Limb (tissue), 2 donors: ENCODE measurements around the gene TEDDM1.
"Not testable (repeated sequence)": the region's sequence is repeated elsewhere in the genome, so short reads cannot be mapped to it uniquely, and the experiment has no call there.

Experiments used
- DNase-seq, 2 donors: peaks; one replicate each; pipeline ENCODE4 v3.0.0-alpha.2; 2016; ENCODE audit errors: extremely low spot score in 2 of 2

Gene TEDDM1

GRCh38 chr1:182400567-182400966, at the start of gene TEDDM1:
TEDDM1 (minus strand) TSS chr1:182400667; CDS start chr1:182400485, 182 bp downstream.
- DNase-seq = no peak

- no peak for DNase-seq
Observed at GRCh38 chr1:182450087-182450486, 49.6 kb upstream of the TEDDM1 start, which contains the start of gene RGSL1. RGSL1 (plus strand) TSS chr1:182450146; CDS start chr1:182450166, 20 bp downstream.

- DNase-seq = no peak
Observed at GRCh38 chr1:182447660-182448059, 47.2 kb upstream of the TEDDM1 start.

GRCh38 chr1:182447124-182447523, 46.7 kb upstream of the TEDDM1 start:
- not testable (repeated sequence) for DNase-seq

GRCh38 chr1:182446033-182446669, 45.7 kb upstream of the TEDDM1 start:
- DNase-seq = no peak

- no peak for DNase-seq
Observed at GRCh38 chr1:182444497-182444896, 44.0 kb upstream of the TEDDM1 start.

- DNase-seq = no peak
Observed at GRCh38 chr1:182442333-182442732, 41.9 kb upstream of the TEDDM1 start.

- DNase-seq = no peak
Observed at GRCh38 chr1:182441719-182442118, 41.3 kb upstream of the TEDDM1 start.

- no peak for DNase-seq
Observed at GRCh38 chr1:182438326-182438725, 37.9 kb upstream of the TEDDM1 start.

GRCh38 chr1:182433580-182433979, 33.1 kb upstream of the TEDDM1 start:
- DNase-seq = no peak

- no peak for DNase-seq
Observed at GRCh38 chr1:182431278-182431677, 30.8 kb upstream of the TEDDM1 start.

GRCh38 chr1:182430263-182431068, 30.0 kb upstream of the TEDDM1 start:
- no peak for DNase-seq

GRCh38 chr1:182428043-182428442, 27.6 kb upstream of the TEDDM1 start:
- DNase-seq = no peak

- no peak for DNase-seq
Observed at GRCh38 chr1:182426442-182427430, 26.3 kb upstream of the TEDDM1 start.

GRCh38 chr1:182415789-182416188, 15.3 kb upstream of the TEDDM1 start:
- no peak for DNase-seq

GRCh38 chr1:182413969-182414368, 13.5 kb upstream of the TEDDM1 start:
- no peak for DNase-seq

- DNase-seq = no peak
Observed at GRCh38 chr1:182413486-182413885, 13.0 kb upstream of the TEDDM1 start.

- no peak for DNase-seq
Observed at GRCh38 chr1:182410620-182411273, 10.3 kb upstream of the TEDDM1 start.

- DNase-seq = no peak
Observed at GRCh38 chr1:182410138-182410537, 9.7 kb upstream of the TEDDM1 start.

GRCh38 chr1:182408435-182409075, 8.1 kb upstream of the TEDDM1 start:
- no peak for DNase-seq

GRCh38 chr1:182407724-182408123, 7.3 kb upstream of the TEDDM1 start:
- no peak for DNase-seq
